GM18861 (cell line): ENCODE results near the gene CHRNB2.
"Not testable (repeated sequence)": the region's sequence is repeated elsewhere in the genome, so short reads cannot be mapped to it uniquely, and the experiment has no call there.

Source experiments
- ATAC-seq: cut with Tn5 transposase; IDR thresholded peaks from one replicate; pipeline ENCODE4 v1.9.1; 2021; ENCODE audit not compliant: unreplicated experiment

CHRNB2 gene, protein sequence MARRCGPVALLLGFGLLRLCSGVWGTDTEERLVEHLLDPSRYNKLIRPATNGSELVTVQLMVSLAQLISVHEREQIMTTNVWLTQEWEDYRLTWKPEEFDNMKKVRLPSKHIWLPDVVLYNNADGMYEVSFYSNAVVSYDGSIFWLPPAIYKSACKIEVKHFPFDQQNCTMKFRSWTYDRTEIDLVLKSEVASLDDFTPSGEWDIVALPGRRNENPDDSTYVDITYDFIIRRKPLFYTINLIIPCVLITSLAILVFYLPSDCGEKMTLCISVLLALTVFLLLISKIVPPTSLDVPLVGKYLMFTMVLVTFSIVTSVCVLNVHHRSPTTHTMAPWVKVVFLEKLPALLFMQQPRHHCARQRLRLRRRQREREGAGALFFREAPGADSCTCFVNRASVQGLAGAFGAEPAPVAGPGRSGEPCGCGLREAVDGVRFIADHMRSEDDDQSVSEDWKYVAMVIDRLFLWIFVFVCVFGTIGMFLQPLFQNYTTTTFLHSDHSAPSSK

DNA sequence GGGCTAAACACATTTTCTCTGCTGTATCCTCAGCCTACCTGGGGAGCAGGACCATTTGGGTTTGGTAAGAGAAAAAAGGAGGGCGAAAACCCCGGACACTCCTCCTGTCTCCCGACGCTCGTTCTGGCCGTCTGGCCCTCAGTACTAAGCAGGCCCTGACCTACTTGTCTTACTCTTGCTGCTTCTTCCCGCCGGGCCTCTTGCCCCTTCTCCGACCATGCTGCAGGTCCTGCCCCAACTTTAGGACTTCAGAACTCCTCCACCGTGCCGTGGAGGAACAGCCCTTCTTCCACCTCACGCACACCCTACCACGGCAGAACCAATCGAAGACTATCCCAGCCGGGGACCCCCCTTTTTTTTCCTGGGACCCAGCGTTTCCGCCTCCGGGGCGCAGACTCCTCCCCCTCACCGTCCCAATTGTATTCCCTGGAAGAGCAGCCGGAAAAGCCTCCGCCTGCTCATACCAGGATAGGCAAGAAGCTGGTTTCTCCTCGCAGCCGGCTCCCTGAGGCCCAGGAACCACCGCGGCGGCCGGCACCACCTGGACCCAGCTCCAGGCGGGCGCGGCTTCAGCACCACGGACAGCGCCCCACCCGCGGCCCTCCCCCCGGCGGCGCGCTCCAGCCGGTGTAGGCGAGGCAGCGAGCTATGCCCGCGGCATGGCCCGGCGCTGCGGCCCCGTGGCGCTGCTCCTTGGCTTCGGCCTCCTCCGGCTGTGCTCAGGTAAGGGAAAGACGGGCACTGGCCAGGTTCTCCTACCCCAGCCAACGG, at the start of gene CHRNB2:
CHRNB2 (plus strand) TSS at position 393 of the 771 bp plus-strand sequence; CDS start at position 660, 267 bp downstream.
- no peak for ATAC-seq

DNA sequence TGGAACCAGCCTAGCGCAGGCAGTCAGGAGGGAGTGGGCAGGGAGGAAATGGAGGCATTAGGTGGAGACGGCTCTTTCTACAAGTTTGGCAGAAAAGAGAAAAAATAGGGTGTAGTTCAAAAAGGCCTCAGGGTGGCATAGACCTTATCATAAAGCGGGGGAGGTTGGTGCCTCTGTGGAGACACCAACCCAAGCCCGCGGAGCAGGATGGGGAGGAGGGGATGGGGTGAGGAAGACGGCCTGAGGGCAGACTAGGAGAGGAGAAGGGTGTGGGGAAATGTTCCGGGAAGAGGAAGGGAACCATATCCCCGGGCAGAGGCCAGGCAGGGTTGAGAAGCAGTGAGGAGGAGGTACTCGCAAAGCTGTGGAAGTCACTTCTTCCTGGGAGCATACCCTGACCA, 48.0 kb upstream of the CHRNB2 start:
- ATAC-seq, result no peak

DNA sequence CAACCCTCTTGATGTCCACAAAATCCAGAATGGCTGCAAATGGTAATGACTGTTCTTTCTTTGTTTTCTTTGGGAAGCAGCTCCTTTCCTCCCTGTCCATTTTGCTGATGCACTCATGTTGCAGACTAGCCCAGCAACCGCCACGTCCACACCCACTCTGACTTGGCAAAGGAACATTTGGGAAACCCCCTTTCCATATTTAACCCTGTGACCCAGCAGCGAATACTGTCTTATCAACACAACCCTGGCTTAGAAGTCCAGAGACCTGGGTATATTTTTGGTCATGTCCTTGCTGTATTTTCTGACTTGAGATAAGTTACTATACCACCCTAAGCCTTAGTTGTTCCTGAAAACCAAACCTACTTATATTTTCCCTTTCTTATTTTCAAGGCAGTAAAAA, 47.2 kb upstream of the CHRNB2 start:
- no peak for ATAC-seq

DNA sequence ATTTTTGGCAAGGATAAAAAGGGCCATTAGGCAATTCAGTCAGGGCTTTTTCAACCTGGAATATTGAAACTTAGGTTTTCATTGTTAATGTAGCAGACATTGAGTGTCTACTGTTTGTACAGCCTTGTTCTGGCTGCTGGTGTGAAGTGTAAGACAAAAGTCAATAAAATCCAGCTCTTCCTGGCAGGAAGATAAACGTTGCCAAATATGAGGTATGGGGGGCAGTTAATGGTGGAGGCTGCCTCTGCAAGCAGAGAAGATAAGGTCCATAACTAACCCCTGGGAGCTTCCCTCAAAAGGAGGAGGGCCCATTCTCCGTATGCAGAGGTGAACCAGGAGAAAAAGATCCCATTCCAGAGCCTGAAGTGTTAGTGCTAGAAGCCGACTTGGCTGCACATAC, 45.9 kb upstream of the CHRNB2 start:
- no peak for ATAC-seq

DNA sequence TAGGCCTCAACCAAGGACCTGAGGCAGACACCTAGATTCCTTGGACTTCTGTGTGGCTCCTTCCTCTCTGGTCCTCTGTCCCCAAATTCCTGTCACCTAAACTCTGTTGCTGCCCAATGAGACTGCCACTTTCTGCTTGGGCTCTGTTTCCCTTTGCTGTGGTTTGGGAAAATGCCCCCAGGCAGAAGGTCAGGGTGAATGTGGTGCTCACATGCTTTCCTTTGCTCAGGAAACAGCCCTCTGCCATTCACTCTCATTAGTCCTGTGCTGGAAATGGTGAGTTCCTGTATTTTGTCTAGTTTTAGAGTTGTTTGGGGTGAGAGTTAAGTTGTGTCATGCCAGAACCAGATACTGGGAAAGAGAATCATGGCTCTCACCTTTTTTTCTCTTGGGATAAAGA, 42.7 kb upstream of the CHRNB2 start:
- no peak for ATAC-seq

DNA sequence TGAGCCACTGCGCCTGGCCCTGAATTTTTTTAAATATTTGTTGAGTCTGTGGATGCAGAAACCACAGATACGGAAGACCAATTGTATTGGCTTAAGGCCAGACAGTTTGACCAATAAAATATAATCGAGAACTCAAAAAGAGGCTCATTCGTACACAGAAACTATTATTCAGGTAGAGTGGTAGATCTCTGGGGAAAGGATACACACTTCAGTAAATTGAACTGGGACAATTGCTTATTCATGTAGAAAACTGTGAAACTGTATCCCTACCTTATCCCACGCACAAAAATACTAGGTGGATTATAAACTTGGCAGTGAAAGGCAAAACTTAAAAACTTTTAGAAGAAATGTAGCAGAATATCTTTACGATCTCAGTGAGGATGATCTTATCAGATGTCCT, 40.4 kb upstream of the CHRNB2 start:
- no peak for ATAC-seq

DNA sequence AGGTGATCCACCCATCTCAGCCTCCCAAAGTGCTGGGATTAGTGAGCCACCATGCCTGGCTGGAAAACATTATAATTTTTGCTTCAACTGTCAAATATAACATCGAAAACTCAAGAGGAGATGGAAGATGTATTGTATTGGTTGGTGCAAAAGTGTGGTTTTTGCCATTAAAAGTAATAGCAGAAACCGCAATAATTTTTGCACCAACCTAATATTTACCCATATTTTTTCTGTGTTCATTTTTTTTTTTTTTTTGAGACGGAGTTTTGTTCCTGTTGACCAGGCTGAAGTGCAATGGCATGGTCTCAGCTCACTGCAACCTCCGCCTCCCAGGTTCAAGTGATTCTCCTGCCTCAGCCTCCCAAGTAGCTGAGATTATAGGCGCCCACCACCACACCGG, 38.3 kb upstream of the CHRNB2 start:
- ATAC-seq, result no peak

DNA sequence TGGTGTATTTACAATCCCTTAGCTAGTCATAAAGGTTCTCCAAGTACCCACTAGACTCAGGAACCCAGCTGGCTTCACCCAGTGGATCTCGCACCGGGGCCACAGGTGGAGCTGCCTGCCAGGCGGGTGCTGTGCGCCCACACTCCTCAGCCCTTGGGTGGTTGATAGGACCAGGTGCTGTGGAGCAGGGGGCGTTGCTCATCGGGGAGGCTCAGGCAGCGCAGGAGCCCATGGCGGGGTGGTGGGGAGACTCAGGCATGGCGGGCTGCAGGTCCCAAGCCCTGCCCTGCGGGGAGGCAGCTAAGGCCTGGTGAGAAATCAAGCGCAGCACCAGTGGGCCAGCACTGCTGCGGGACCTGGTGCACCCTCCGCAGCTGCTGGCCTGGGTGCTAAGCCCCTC, 35.6 kb upstream of the CHRNB2 start:
- ATAC-seq, result not testable (repeated sequence)

DNA sequence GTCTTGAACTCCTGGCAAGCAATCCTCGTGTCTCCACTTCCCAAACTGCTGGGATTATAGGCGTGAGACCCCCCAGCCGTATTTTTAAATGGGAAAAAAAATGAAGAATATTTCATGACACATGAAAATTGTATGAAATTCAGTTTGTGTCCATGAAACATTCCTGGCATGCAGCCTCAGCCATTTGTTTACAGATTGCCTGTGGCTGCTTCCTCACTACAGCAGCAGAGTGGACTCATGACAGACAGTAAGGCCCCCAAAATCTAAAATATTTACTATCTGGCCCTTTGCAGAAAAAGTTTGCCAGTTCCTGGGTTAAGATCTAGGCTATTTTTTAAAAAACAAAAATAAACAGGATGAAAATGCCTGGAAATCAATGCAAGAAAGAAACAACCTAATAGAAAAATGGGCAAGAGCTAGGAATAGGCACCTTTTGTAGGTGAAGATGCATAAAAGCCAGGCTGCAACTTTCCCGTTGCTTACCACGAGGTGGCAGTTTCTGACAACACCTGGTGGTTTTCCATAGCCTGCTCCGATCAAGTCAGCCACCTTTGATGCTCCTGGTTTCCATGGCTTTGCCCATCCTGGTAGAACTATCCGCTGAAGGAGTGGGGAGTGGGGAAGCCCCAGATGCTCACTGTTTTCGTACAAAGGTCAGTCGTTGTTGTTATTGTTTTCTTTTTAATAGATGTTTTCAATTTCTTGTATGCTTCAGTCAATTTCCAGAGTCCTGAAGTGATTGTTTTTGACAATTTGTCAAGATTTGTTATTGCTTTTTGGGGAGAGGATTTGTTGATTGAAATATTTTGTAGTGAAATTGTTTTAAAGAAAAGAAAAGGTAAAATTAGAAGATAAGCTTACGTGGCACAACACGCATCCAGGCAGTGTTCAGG, 33.4 kb upstream of the CHRNB2 start:
- no peak for ATAC-seq

DNA sequence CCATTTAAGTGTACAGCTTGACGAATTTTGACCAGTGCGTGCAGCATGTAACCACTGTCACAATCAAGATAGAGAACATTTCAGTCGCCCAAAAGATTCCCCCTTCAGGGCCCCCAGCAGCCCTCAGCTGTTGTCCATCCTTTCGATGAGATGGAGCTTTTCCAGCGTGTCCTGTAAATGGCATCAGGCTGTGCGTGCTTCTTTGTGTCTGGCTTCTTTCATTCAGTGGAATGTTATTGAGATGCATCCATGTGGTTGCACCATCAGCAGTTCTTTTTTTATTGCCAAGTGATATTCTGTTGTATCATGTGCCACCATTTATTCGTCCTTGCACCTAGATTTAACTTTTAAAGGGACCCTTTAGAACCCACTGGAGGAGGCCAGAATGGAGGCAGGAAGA, 31.0 kb upstream of the CHRNB2 start:
- ATAC-seq, result no peak

DNA sequence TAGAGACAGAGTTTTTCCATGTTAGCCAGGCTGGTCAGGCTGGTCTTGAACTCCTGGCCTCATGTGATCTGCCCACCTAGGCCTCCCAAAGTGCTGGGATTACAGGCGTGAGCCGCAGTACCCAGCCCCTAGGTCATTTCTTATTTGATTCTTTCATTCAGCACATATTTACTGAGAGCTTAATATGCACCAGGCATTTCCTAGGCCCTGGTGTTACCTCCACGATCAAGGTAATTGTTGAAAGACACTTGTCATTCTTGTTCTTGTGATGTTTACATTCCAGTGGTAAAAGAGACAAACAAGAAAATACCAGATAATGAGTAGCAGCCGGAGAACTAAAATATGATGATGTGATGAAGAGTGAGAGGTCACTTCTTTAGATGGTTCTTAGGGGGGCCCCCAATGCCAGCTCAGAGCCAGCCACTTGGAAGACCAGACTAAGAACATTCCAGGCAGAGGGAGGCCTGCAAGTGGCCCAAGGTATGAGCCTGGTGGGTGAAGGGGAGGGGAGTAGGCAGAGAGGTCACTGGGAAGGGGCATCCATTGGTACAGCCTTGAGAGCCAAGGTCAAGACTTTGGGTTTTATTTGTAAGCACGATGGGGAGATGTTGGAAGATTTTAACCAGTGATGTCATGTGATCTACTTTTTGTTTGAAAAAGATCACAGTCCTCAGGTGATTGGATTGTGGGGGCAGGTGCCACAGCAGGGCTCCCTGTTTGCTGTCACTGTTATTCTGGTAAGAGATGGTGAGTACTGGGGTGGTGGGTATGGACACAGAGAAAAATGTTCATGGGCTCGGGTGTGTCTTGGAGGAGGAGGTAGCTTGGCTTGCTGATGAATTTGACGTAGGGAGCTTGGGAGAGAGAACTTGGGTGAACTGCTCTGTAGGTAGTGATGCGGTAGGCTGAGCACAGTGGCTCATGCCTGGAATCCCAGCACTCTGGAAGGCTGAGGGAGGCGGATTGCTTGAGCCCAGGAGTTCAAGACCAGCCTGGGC, 27.8 kb upstream of the CHRNB2 start:
- ATAC-seq, result no peak

DNA sequence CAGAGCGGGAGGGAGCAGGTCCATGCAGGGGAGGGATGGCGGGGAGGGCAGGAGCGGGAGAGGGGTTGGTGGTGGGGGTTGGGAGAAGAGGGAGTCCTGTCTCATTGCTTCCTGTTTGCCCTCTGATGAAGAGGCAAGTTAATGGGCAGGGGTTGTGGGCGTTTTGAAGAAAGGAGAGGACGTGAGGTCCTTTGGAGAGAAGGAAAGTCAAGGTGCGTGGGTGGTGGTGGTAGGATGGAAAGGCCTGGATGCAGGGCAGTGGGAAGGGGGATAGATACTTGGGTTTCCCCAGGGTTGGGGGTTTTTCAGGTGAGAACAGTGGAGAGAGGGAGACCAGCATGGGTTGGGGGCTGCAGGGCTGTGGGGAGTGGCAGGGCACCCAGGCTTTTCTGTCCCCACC, 26.3 kb upstream of the CHRNB2 start:
- ATAC-seq, result no peak

DNA sequence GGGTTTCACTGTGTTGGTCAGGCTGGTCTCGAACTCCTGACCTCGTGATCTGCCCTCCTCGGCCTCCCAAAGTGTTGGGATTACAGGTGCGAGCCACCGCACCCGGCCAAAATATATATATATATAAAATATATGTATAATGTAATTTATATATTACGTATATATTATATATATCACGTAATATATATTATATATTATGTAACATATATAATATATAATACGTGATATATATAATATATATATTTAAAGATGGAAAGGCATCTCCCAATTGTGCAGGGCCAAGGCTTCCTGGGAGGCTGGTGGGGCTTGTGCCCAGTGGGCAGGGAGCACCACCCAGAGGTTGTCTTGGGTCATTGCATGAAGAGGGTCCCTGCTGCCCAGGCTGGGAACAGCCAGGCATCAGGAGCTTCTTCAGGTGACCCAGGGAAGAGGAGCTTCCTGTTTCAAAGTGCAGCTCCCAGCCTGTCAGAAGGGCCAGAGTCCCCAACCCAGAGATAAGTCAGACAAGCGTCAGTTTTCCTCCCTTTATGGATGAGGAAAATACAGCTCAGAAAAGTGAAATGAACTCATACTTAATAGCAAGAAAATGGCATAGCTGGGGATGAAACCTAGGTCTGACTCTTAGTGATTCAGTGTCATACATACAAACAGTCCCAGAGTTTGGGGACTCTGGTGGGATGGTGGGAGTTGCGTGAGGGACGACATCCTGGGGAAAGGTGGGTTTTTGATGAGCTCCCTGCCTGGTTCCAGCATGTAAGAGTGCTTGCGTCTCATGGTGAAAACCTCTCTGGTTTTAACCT, 21.1 kb upstream of the CHRNB2 start:
- no peak for ATAC-seq

DNA sequence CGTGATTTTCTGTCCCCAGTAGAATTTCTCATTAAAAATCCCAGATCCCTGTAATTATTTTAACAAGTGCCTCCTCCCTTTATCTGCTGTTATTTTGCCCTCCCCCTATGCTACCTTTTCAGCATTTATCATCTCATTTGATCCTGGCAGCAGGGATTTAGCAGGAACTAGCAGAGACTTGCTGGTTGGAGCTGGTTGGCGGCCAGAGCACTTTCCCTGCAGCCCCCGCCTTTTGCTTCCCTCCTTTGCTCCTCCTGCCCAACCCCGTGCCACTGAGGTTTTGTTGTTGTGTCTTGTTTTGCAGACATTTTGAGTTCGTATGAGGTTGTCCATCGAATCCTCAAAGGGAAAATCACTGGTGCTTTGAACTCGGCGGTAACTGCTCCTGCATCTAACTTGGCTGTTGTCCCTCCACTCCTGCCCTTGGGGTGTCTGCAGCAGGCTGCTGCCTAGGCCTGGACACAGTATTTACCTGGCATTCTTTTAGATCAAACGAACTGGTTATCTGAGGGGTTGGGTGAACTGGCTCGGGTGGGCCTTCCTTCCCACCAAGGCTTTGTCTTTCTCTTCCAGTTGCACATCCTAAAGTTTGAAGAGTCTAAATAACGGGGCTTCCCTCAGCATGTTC, 20.4 kb upstream of the CHRNB2 start:
- no peak for ATAC-seq

DNA sequence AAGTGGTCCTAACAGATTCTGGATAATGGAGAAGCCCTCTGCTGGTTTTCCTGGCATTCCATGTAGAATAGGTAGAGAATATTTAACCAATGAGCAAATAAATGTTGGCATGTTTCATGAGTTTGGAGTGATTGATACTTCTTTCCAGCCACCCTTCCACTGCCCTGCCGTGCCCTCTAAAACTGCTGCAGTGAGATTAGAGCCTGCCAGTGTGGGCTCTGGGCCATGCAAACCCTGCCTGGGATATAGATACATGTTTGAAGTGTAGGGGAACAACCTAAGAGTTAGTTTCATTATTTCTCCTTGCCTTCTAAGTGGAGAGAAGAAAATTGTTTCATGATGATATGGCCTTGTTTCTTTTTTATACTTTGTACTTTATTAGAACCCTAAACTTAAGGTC, 19.6 kb upstream of the CHRNB2 start:
- no peak for ATAC-seq

DNA sequence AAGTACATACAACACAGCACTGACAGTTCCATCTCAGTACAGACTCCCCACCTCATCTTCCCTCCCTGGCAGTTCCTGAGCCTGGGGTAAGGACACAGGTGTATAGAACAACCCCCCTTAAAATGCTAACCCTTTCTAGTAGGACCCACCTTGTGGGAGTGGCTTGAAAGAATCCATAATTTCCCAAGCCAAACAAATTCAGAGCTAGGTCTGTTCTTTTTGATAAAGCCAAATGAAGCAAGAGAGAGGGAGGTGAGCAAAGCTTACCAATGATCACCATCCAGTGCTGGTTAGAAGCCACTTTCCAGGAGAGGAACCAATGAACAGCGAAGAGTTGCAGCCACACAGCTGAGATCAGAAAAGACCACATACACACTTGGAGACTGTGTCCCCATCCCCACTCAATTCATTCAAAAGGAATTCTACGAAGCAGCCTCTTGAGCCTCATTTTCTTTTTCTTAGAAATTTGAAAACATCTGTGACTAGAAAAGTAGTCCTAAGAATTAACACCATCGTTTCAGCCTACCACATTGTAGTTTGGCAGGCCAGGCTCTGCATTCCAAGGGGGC, 18.3 kb upstream of the CHRNB2 start:
- ATAC-seq, result no peak

DNA sequence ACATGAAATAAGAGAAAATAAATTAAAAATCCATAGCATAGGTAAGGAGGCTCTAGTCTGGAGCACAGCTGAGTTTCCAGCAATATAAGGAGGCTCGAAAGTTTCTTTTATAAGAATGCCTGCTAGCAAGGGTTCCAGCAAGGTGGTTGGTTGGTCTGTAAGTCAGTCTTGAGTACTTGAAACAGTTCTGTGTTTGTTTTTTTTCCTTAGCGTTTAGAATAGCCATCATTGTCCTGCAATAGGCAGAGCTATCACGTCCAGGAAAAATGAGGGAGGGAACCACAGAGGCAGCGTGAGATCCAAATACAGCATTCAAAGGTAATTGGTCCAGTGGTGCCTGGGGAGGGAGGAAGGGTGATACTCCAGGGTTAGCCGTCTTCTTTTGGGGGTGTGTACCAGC, 17.5 kb upstream of the CHRNB2 start:
- ATAC-seq, result no peak

DNA sequence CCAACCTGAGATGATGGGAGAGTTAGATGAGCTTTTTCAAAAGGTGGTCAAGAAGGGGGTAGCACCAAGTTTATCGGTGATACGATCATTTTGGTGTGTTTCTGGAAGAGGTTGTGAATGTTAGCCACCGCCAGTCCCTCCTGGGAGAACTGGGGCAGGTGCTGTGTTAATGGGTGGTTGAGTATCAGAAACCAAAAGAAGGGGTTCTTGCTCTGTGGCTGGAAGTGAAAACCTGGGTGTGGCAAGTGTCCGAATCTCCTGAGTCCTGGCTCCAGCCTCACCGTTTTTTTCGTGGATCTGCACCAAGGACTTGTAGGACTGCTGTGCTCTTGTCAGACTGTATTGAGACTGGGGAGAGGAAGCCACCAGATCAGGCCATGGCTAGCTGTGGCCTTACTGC, 16.9 kb upstream of the CHRNB2 start:
- no peak for ATAC-seq
